ENCODE measurements around the gene CACNA1B.
"Not testable (repeated sequence)": the region's sequence is repeated elsewhere in the genome, so short reads cannot be mapped to it uniquely, and the experiment has no call there.

Gene CACNA1B

GRCh38 chr9:137866226-137867141 lies 11.1 kb upstream of the CACNA1B start:
- no peak for DNase-seq

- no peak for DNase-seq
Measured at GRCh38 chr9:137870432-137870831, 7.2 kb upstream of the CACNA1B start.

GRCh38 chr9:137872296-137872695 lies 5.3 kb upstream of the CACNA1B start:
- DNase-seq = no peak

- no peak for DNase-seq
Measured at GRCh38 chr9:137873408-137873807, 4.2 kb upstream of the CACNA1B start.

GRCh38 chr9:137873858-137874362 lies 3.7 kb upstream of the CACNA1B start:
- DNase-seq = no peak

GRCh38 chr9:137875354-137875753 lies 2.2 kb upstream of the CACNA1B start:
- no peak for DNase-seq

- DNase-seq = no peak
Measured at GRCh38 chr9:137875846-137876245, 1.7 kb upstream of the CACNA1B start.

GRCh38 chr9:137876269-137876668 lies 1.3 kb upstream of the CACNA1B start:
- DNase-seq = no peak

- DNase-seq = no peak
Measured at GRCh38 chr9:137876781-137877386, 698 bp upstream of the CACNA1B start.

- DNase-seq = no peak
Measured at GRCh38 chr9:137878146-137878941, 762 bp downstream of the CACNA1B start.

GRCh38 chr9:137879052-137879451 lies 1.5 kb downstream of the CACNA1B start:
- no peak for DNase-seq

GRCh38 chr9:137879566-137880150 lies 2.1 kb downstream of the CACNA1B start:
- DNase-seq = no peak

- DNase-seq = no peak
Measured at GRCh38 chr9:137880160-137880975, 2.8 kb downstream of the CACNA1B start.

- no peak for DNase-seq
Measured at GRCh38 chr9:137880976-137881530, 3.5 kb downstream of the CACNA1B start.

- DNase-seq = no peak
Measured at GRCh38 chr9:137881591-137882505, 4.3 kb downstream of the CACNA1B start.

- no peak for DNase-seq
Measured at GRCh38 chr9:137882506-137882821, 4.9 kb downstream of the CACNA1B start.

GRCh38 chr9:137883977-137884376 lies 6.4 kb downstream of the CACNA1B start:
- DNase-seq = not testable (repeated sequence)

GRCh38 chr9:137884547-137884946 lies 7.0 kb downstream of the CACNA1B start:
- peak; percentile 15 for DNase-seq

GRCh38 chr9:137885121-137885520 lies 7.5 kb downstream of the CACNA1B start:
- DNase-seq = not testable (repeated sequence)

- not testable (repeated sequence) for DNase-seq
Measured at GRCh38 chr9:137888621-137889020, 11.0 kb downstream of the CACNA1B start.

- DNase-seq = not testable (repeated sequence)
Measured at GRCh38 chr9:137889966-137890365, 12.4 kb downstream of the CACNA1B start.
